ENCODE measurements around the gene LGR5. TPM values are rescaled to one million over a fixed set of nuclear protein-coding genes. Genes with fewer than 3 reads are reported as not detected.

LGR5 gene
- total RNA-seq, 2 experiments from 2014 or later, result not detected

DNA sequence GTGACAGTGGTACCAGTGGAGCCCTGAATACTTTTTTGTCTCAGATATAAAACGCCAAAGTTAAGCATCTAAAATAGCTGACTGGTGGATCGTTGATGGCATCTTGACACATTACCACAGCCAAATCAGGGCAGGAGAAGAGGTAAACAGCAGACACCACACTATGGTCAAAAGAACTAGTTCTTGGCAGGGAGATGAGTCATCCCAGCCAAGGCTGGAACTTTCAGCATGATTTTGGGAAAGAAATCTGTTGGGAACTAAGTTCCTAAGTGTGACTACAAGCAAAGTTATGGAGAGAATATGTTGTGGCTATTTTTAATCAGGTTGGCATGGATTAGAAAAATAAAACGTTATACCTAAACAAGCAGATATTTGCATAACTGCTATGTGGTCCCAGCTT lies 36.9 kb downstream of the LGR5 start:
- no peak for DNase-seq
- Histone ChIP-seq H3K4me1 (ENCODE audit: insufficient read depth, low read length) (no peaks in the 10 kb centered on the region), H3K27ac (ENCODE audit: low read depth in 1 of 2, low read length in 2 of 2) (no peak overlapping the region), H3K27me3 (ENCODE audit: control insufficient read depth in 1 of 2, insufficient read depth in 2 of 2, low read length in 2 of 2) (no peaks in the 10 kb centered on the region), H3K4me3 (ENCODE audit: low read length) (no peak overlapping the region), H3K36me3 (ENCODE audit: insufficient read depth, low read length) (no peaks in the 10 kb centered on the region), H3K9me3 (ENCODE audit: control insufficient read depth in 1 of 2, insufficient read depth in 1 of 2, low read length in 2 of 2) (no peaks in the 10 kb centered on the region)
- ATAC-seq (ENCODE audit: poor library complexity), result no peak
- Mint-ChIP-seq H3K4me1 (ENCODE audit: low read depth) (no peaks in the 10 kb centered on the region), H3K4me3 (no peak overlapping the region), H3K27me3 (peaks cover 14% of the 10 kb centered on the region), H3K9me3 (no peaks in the 10 kb centered on the region), H3K36me3 (ENCODE audit: low read depth) (no peaks in the 10 kb centered on the region), H3K27ac (no peak overlapping the region)
- intact Hi-C loops (cut with DNase I, micrococcal nuclease), result no loop called here
- TF ChIP-seq, protein P1, sequence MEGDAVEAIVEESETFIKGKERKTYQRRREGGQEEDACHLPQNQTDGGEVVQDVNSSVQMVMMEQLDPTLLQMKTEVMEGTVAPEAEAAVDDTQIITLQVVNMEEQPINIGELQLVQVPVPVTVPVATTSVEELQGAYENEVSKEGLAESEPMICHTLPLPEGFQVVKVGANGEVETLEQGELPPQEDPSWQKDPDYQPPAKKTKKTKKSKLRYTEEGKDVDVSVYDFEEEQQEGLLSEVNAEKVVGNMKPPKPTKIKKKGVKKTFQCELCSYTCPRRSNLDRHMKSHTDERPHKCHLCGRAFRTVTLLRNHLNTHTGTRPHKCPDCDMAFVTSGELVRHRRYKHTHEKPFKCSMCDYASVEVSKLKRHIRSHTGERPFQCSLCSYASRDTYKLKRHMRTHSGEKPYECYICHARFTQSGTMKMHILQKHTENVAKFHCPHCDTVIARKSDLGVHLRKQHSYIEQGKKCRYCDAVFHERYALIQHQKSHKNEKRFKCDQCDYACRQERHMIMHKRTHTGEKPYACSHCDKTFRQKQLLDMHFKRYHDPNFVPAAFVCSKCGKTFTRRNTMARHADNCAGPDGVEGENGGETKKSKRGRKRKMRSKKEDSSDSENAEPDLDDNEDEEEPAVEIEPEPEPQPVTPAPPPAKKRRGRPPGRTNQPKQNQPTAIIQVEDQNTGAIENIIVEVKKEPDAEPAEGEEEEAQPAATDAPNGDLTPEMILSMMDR (IDR thresholded peaks at IDR 0.05), result no peak
- CTCF ChIA-PET, result no interaction called here
- POLR2A ChIA-PET, result no interaction called here

DNA sequence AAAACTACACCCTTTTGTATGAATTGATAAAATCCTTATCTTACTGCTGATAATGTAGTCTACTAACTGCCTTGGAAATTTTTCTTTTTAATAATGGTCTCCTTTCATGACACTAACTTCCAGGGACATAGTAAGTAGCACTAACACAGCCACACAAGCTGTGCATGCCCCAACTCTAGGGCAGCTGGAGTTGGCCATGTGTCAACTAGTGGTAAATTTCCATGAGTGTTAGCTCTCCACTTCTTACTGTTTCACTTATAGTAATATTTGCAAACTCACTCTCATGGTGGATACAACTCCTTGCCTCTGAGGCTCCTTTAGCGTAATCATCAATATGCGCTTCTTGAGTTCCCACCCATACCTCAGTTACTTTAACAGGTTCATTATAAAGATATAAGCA lies 38.0 kb downstream of the LGR5 start:
- intact Hi-C loops (cut with DNase I, micrococcal nuclease), result no loop called here
- Mint-ChIP-seq H3K27ac (no peak overlapping the region), H3K4me1 (ENCODE audit: low read depth) (no peaks in the 10 kb centered on the region), H3K4me3 (no peak overlapping the region), H3K36me3 (ENCODE audit: low read depth) (no peaks in the 10 kb centered on the region), H3K9me3 (no peaks in the 10 kb centered on the region), H3K27me3 (peaks cover 14% of the 10 kb centered on the region)
- no peaks in the 10 kb centered on the region for H3K27me3 ChIP-seq (ENCODE audit: control insufficient read depth in 1 of 2, insufficient read depth in 2 of 2, low read length in 2 of 2)
- H3K36me3 ChIP-seq (ENCODE audit: insufficient read depth, low read length), result no peaks in the 10 kb centered on the region
- H3K4me1 ChIP-seq (ENCODE audit: insufficient read depth, low read length), result no peaks in the 10 kb centered on the region
- ATAC-seq (ENCODE audit: poor library complexity), result no peak
- no peak overlapping the region for H3K4me3 ChIP-seq (ENCODE audit: low read length)
- no peaks in the 10 kb centered on the region for H3K9me3 ChIP-seq (ENCODE audit: control insufficient read depth in 1 of 2, insufficient read depth in 1 of 2, low read length in 2 of 2)
- DNase-seq, result no peak
- no peak overlapping the region for H3K27ac ChIP-seq (ENCODE audit: low read depth in 1 of 2, low read length in 2 of 2)
- ChIA-PET POLR2A (no interaction called here), CTCF (no interaction called here)
- TF ChIP-seq, protein P1 (IDR thresholded peaks at IDR 0.05), result no peak

DNA sequence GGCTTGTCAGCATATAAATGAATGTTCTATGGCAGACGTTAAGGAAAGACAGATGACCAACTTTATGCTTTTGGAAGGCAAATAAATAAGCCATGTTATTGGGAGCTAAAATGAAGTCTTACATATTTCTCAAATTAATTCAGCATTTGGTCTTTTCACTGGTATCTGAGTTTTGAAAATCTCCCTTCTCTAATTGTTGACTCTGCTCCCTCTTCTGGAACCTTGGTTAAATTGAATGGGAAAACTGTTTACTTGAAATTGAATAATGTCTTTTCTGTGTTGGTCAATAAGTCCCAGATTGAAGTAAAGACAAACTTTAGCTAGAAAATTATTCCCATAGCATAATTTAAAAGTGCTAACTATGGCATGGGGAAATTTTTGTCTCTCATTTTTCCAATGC lies 38.7 kb downstream of the LGR5 start:
- Histone ChIP-seq H3K9me3 (ENCODE audit: control insufficient read depth in 1 of 2, insufficient read depth in 1 of 2, low read length in 2 of 2) (no peaks in the 10 kb centered on the region), H3K4me1 (ENCODE audit: insufficient read depth, low read length) (no peaks in the 10 kb centered on the region), H3K27me3 (ENCODE audit: control insufficient read depth in 1 of 2, insufficient read depth in 2 of 2, low read length in 2 of 2) (no peaks in the 10 kb centered on the region), H3K36me3 (ENCODE audit: insufficient read depth, low read length) (no peaks in the 10 kb centered on the region), H3K27ac (ENCODE audit: low read depth in 1 of 2, low read length in 2 of 2) (no peak overlapping the region), H3K4me3 (ENCODE audit: low read length) (no peak overlapping the region)
- POLR2A ChIA-PET, result no interaction called here
- H3K4me1 Mint-ChIP-seq (ENCODE audit: low read depth), result no peaks in the 10 kb centered on the region
- TF ChIP-seq, protein P1 (IDR thresholded peaks at IDR 0.05), result no peak
- intact Hi-C loops (cut with DNase I, micrococcal nuclease), result no loop called here
- no peak overlapping the region for H3K4me3 Mint-ChIP-seq
- no peak overlapping the region for H3K27ac Mint-ChIP-seq
- CTCF ChIA-PET, result no interaction called here
- H3K9me3 Mint-ChIP-seq, result no peaks in the 10 kb centered on the region
- DNase-seq (no peak), ATAC-seq (ENCODE audit: poor library complexity) (no peak)
- H3K36me3 Mint-ChIP-seq (ENCODE audit: low read depth), result no peaks in the 10 kb centered on the region
- H3K27me3 Mint-ChIP-seq, result peaks cover 14% of the 10 kb centered on the region

All from CD4-positive, alpha-beta T cell (primary cell).